Stimulated activated naive CD8-positive, alpha-beta T cell treated with anti-CD3 and anti-CD28 coated beads, Interleukin-15, Interleukin-2, amounts not matched to agents 100 U/mL and 50 U/mL, for 24 hours (primary cell): ENCODE results near the gene BARX2.

ENCODE experiments used
- ATAC-seq: fragments of 150-1000 bp; cut with Tn5 transposase; one replicate; pipeline ENCODE4 v1.10.0; 2021
- DNase-seq: peaks from one replicate; pipeline ENCODE4 v3.0.0; 2021

The BARX2 gene

GRCh38 chr11:129402206-129403171 is 26.8 kb downstream of the BARX2 start:
- DNase-seq (no peak), ATAC-seq (no peak)

GRCh38 chr11:129404731-129405130 is 29.1 kb downstream of the BARX2 start:
- DNase-seq: no peak
- no peak for ATAC-seq

- peak; percentile 72 for ATAC-seq
- peak; percentile 36 for DNase-seq
These were observed 33.3 kb downstream of the BARX2 start for GRCh38 chr11:129408865-129409444.

GRCh38 chr11:129410395-129410960 is 34.8 kb downstream of the BARX2 start:
- ATAC-seq (no peak), DNase-seq (no peak)

- DNase-seq (no peak), ATAC-seq (no peak)
These were observed 36.8 kb downstream of the BARX2 start for GRCh38 chr11:129412494-129412893.

GRCh38 chr11:129414144-129414872 is 38.7 kb downstream of the BARX2 start:
- no peak for ATAC-seq
- DNase-seq: no peak

GRCh38 chr11:129416080-129416820 is 40.6 kb downstream of the BARX2 start:
- ATAC-seq (no peak), DNase-seq (no peak)

- ATAC-seq (no peak), DNase-seq (no peak)
These were observed 41.8 kb downstream of the BARX2 start for GRCh38 chr11:129417458-129417857.

GRCh38 chr11:129418039-129418438 is 42.4 kb downstream of the BARX2 start:
- no peak for DNase-seq
- peak; percentile 77 for ATAC-seq

- DNase-seq (no peak), ATAC-seq (no peak)
These were observed 43.7 kb downstream of the BARX2 start for GRCh38 chr11:129419386-129419785.

- ATAC-seq: no peak
- no peak for DNase-seq
These were observed 47.8 kb downstream of the BARX2 start for GRCh38 chr11:129423426-129423825.

- ATAC-seq: no peak
These were observed 49.6 kb downstream of the BARX2 start for GRCh38 chr11:129425214-129425613.

GRCh38 chr11:129426038-129426437 is 50.4 kb downstream of the BARX2 start:
- DNase-seq (no peak), ATAC-seq (no peak)

More at GRCh38 chr11:129425214-129425613, 49.6 kb downstream of the BARX2 start:
- DNase-seq: no peak

- no peak for ATAC-seq
- no peak for DNase-seq
These were observed 51.1 kb downstream of the BARX2 start for GRCh38 chr11:129426776-129427175.

GRCh38 chr11:129427376-129427775 is 51.7 kb downstream of the BARX2 start:
- ATAC-seq (no peak), DNase-seq (no peak)

GRCh38 chr11:129427816-129428406 is 52.3 kb downstream of the BARX2 start:
- ATAC-seq (no peak), DNase-seq (no peak)

- ATAC-seq (no peak), DNase-seq (no peak)
These were observed 52.9 kb downstream of the BARX2 start for GRCh38 chr11:129428557-129428956.

- no peak for ATAC-seq
These were observed 59.2 kb downstream of the BARX2 start for GRCh38 chr11:129434641-129435498.

GRCh38 chr11:129435499-129436245 is 60.0 kb downstream of the BARX2 start:
- DNase-seq: no peak

More at GRCh38 chr11:129434641-129435498, 59.2 kb downstream of the BARX2 start:
- no peak for DNase-seq

GRCh38 chr11:129436573-129436972 is 60.9 kb downstream of the BARX2 start:
- ATAC-seq (no peak), DNase-seq (no peak)

More at GRCh38 chr11:129435499-129436245, 60.0 kb downstream of the BARX2 start:
- ATAC-seq: no peak
